Thyroid gland (tissue), 4 donors: ENCODE results near the gene KLHL18.

ENCODE experiments used
- POLR2A ChIP-seq, 2 donors: fragments of 450-650 bp; IDR thresholded peaks; one replicate each; pipeline ENCODE4 v1.6.1; 2017; ENCODE audit warnings: antibody characterized with exemption in 2 of 2, mild to moderate bottlenecking in 2 of 2, moderate library complexity in 1 of 2
- TF ChIP-seq, protein P1 (sequence below), 6 experiments: fragments of 200-600 bp in 3 of 6; fragments of 450-650 bp in 3 of 6; sonication (generic) in 3 of 6; IDR thresholded peaks; one replicate each; pipeline ENCODE4 v1.5.1; 2016 to 2019; ENCODE audit warnings: antibody characterized with exemption in 6 of 6, mild to moderate bottlenecking in 2 of 6, inconsistent platforms in 1 of 6, moderate library complexity in 1 of 6

DNA sequence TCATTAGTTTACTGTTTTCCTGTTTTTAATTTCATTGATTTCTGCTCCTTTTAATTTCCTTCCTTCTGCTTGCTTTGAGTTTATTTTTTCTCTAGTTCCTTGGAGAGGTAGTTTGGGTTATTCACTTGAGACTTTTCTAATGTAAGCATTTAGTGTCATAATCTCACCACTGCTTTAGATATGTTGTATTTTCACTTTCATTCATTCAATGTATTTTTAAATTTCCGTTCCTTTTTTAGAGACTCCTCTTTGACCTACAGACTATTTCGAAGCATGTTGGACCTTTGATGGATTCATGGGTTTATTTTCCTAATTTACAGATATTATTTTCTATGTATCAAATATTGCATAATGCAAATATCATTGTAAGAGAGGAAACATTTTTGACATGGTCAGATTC lies 23.3 kb downstream of the KLHL18 start:
- TF ChIP-seq, protein P1, sequence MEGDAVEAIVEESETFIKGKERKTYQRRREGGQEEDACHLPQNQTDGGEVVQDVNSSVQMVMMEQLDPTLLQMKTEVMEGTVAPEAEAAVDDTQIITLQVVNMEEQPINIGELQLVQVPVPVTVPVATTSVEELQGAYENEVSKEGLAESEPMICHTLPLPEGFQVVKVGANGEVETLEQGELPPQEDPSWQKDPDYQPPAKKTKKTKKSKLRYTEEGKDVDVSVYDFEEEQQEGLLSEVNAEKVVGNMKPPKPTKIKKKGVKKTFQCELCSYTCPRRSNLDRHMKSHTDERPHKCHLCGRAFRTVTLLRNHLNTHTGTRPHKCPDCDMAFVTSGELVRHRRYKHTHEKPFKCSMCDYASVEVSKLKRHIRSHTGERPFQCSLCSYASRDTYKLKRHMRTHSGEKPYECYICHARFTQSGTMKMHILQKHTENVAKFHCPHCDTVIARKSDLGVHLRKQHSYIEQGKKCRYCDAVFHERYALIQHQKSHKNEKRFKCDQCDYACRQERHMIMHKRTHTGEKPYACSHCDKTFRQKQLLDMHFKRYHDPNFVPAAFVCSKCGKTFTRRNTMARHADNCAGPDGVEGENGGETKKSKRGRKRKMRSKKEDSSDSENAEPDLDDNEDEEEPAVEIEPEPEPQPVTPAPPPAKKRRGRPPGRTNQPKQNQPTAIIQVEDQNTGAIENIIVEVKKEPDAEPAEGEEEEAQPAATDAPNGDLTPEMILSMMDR (IDR thresholded peaks at IDR 0.05): no peak
- no peak for TF ChIP-seq POLR2A (IDR thresholded peaks at IDR 0.05)
